Measurements from ENCODE around the gene C2CD5.

- no peak for TF ChIP-seq RELA (CRISPR knock-in tag; IDR thresholded peaks at IDR 0.05)
- TF ChIP-seq EZH2 (conservative IDR thresholded peaks at IDR 0.05; ENCODE audit: low read depth, low read length): no peak
- TF ChIP-seq EP300 (IDR thresholded peaks at IDR 0.05; ENCODE audit: low read depth in 2 of 2, low read length in 2 of 2): no peak
- TF ChIP-seq EP300 (CRISPR knock-in tag; IDR thresholded peaks at IDR 0.05; ENCODE audit: borderline replicate concordance): no peak
- no peak for TF ChIP-seq NR3C1 (CRISPR knock-in tag; IDR thresholded peaks at IDR 0.05)
- TF ChIP-seq ETV6 (CRISPR knock-in tag; conservative IDR thresholded peaks at IDR 0.05): no peak
These were observed 7.3 kb downstream of the C2CD5 start for GRCh38 chr12:22536971-22537544.
